ENCODE results near the gene NUP188.

The NUP188 gene

DNA sequence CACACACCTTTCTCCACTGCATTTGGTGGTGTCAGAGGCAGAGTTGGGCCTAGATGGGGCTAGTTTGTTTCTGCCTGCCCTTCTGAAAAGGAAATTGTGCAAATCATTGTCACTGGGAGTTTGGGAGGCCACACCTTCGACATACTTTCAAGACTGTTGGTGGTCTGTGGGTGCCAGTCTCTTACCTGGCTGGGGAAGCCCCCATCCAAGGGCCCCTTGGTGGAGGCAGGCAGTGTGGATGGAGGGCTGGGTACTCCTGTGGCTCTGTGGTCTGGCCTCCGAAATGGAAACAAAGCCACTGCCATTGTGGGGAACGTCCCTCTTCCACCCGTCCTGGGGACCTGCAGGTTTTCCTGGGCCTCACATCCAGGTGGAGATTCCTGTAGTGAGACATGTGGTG lies 37.6 kb upstream of the NUP188 start (continued):
- no peak for TF ChIP-seq ZNF830 (tag by site-specific recombination; IDR thresholded peaks at IDR 0.05; ENCODE audit: low read depth)
- no peak for TF ChIP-seq ZFP69B (tag by site-specific recombination; IDR thresholded peaks at IDR 0.05)
- no peak for TF ChIP-seq ZBTB7A (tag by site-specific recombination; IDR thresholded peaks at IDR 0.05; ENCODE audit: low read depth)
- no peak for TF ChIP-seq ZNF146 (tag by site-specific recombination; IDR thresholded peaks at IDR 0.05)

DNA sequence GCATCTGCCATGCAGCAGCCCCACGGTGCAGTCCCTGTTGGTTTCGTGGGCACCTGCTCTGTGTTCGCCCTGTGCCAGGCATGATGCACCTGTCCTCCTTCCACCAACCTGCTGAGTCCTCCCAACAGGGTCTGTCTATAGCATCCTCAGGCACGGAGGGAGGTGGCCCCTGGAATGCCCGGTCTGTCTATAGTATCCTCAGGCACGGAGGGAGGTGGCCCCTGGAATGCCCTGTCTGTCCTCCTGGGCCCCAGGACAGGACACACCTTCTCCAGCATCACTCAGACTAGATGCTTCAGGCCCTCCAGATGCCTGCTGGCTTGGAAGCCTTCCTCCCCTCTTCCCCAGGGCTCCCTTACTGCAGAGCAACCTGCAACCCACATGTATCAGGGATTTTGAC lies 36.6 kb upstream of the NUP188 start:
- Histone ChIP-seq H3K4me3 (ENCODE audit: low read depth, low read length) (no peak overlapping the region), H3K4me1 (ENCODE audit: control insufficient read depth, insufficient read depth, low read length) (no peaks in the 10 kb centered on the region), H3K9me3 (ENCODE audit: control insufficient read depth, insufficient read depth, low read depth, low read length) (no peaks in the 10 kb centered on the region), H3K36me3 (ENCODE audit: control insufficient read depth in 2 of 2, insufficient read depth in 1 of 2, low read length in 2 of 2) (peaks cover 0 to 58% of the 10 kb centered on the region in 2 experiments; a peak in 1 of 3 replicates), H3K27ac (ENCODE audit: extremely low read depth, low read depth, low read length) (no peak overlapping the region)
- TF ChIP-seq ZIC2 (tag by site-specific recombination; IDR thresholded peaks at IDR 0.05), result peak; percentile 25; the same call in 1 of the 2 replicates
- peak; percentile 86 for TF ChIP-seq ZNF341 (tag by site-specific recombination; IDR thresholded peaks at IDR 0.05; ENCODE audit: low read depth)
- no peak for TF ChIP-seq HOXD13 (CRISPR knock-in tag; IDR thresholded peaks at IDR 0.05; ENCODE audit: borderline replicate concordance)
- POLR2A ChIA-PET, result no interaction called here
- CTCF ChIA-PET, result no interaction called here

DNA sequence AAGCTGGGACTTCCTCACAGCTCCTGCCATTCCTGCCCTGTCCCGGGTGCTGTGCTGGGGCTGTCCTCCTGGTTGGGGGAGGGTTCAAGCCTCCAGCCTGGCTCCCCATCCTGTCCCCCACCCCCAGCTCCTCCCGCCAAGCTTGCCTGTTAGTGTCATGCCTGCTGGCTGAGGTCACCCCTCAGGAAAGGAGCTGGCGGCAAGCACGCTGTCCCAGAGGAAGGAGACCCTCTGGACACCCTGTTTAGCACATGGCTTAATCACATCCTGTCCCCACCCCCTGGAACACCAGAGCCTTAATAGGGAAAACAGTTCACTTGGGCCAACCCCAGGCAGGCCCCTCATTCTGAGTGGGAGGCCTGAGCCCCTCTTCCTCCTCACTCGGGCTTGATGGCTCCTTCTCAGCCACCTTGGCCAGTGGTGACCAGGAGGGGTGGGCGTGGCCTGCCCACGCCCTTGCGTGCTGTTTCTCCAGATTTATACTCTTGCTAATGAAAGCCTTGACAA lies 35.9 kb upstream of the NUP188 start:
- CTCF ChIA-PET, result no interaction called here
- Histone ChIP-seq H3K36me3 (ENCODE audit: control insufficient read depth in 2 of 2, insufficient read depth in 1 of 2, low read length in 2 of 2) (peaks cover 0 to 64% of the 10 kb centered on the region in 2 experiments; a peak in 1 of 3 replicates), H3K9me3 (ENCODE audit: control insufficient read depth, insufficient read depth, low read depth, low read length) (no peaks in the 10 kb centered on the region), H3K4me3 (ENCODE audit: low read depth, low read length) (no peak overlapping the region), H3K4me1 (ENCODE audit: control insufficient read depth, insufficient read depth, low read length) (no peaks in the 10 kb centered on the region), H3K27ac (ENCODE audit: extremely low read depth, low read depth, low read length) (no peak overlapping the region)
- POLR2A ChIA-PET, result no interaction called here
- TF ChIP-seq, protein P1, sequence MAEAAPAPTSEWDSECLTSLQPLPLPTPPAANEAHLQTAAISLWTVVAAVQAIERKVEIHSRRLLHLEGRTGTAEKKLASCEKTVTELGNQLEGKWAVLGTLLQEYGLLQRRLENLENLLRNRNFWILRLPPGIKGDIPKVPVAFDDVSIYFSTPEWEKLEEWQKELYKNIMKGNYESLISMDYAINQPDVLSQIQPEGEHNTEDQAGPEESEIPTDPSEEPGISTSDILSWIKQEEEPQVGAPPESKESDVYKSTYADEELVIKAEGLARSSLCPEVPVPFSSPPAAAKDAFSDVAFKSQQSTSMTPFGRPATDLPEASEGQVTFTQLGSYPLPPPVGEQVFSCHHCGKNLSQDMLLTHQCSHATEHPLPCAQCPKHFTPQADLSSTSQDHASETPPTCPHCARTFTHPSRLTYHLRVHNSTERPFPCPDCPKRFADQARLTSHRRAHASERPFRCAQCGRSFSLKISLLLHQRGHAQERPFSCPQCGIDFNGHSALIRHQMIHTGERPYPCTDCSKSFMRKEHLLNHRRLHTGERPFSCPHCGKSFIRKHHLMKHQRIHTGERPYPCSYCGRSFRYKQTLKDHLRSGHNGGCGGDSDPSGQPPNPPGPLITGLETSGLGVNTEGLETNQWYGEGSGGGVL (tag by site-specific recombination; IDR thresholded peaks at IDR 0.05), result peak; percentile 63
- TF ChIP-seq, protein P2, sequence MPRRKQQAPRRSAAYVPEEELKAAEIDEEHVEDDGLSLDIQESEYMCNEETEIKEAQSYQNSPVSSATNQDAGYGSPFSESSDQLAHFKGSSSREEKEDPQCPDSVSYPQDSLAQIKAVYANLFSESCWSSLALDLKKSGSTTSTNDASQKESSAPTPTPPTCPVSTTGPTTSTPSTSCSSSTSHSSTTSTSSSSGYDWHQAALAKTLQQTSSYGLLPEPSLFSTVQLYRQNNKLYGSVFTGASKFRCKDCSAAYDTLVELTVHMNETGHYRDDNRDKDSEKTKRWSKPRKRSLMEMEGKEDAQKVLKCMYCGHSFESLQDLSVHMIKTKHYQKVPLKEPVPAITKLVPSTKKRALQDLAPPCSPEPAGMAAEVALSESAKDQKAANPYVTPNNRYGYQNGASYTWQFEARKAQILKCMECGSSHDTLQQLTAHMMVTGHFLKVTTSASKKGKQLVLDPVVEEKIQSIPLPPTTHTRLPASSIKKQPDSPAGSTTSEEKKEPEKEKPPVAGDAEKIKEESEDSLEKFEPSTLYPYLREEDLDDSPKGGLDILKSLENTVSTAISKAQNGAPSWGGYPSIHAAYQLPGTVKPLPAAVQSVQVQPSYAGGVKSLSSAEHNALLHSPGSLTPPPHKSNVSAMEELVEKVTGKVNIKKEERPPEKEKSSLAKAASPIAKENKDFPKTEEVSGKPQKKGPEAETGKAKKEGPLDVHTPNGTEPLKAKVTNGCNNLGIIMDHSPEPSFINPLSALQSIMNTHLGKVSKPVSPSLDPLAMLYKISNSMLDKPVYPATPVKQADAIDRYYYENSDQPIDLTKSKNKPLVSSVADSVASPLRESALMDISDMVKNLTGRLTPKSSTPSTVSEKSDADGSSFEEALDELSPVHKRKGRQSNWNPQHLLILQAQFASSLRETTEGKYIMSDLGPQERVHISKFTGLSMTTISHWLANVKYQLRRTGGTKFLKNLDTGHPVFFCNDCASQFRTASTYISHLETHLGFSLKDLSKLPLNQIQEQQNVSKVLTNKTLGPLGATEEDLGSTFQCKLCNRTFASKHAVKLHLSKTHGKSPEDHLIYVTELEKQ (tag by site-specific recombination; IDR thresholded peaks at IDR 0.05; ENCODE audit: borderline replicate concordance), result no peak
- TF ChIP-seq ZNF16 (tag by site-specific recombination; IDR thresholded peaks at IDR 0.05; ENCODE audit: low read depth), result no peak
- no peak for TF ChIP-seq ZNF350 (tag by site-specific recombination; IDR thresholded peaks at IDR 0.05)
- TF ChIP-seq HOXC10 (CRISPR knock-in tag; IDR thresholded peaks at IDR 0.05), result no peak
- TF ChIP-seq, protein P3, sequence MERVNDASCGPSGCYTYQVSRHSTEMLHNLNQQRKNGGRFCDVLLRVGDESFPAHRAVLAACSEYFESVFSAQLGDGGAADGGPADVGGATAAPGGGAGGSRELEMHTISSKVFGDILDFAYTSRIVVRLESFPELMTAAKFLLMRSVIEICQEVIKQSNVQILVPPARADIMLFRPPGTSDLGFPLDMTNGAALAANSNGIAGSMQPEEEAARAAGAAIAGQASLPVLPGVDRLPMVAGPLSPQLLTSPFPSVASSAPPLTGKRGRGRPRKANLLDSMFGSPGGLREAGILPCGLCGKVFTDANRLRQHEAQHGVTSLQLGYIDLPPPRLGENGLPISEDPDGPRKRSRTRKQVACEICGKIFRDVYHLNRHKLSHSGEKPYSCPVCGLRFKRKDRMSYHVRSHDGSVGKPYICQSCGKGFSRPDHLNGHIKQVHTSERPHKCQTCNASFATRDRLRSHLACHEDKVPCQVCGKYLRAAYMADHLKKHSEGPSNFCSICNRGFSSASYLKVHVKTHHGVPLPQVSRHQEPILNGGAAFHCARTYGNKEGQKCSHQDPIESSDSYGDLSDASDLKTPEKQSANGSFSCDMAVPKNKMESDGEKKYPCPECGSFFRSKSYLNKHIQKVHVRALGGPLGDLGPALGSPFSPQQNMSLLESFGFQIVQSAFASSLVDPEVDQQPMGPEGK (tag by site-specific recombination; IDR thresholded peaks at IDR 0.05), result peak; percentile 44; the same call in 1 of the 2 replicates
- TF ChIP-seq ZNF48 (tag by site-specific recombination; IDR thresholded peaks at IDR 0.05), result no peak
- TF ChIP-seq, protein P4, sequence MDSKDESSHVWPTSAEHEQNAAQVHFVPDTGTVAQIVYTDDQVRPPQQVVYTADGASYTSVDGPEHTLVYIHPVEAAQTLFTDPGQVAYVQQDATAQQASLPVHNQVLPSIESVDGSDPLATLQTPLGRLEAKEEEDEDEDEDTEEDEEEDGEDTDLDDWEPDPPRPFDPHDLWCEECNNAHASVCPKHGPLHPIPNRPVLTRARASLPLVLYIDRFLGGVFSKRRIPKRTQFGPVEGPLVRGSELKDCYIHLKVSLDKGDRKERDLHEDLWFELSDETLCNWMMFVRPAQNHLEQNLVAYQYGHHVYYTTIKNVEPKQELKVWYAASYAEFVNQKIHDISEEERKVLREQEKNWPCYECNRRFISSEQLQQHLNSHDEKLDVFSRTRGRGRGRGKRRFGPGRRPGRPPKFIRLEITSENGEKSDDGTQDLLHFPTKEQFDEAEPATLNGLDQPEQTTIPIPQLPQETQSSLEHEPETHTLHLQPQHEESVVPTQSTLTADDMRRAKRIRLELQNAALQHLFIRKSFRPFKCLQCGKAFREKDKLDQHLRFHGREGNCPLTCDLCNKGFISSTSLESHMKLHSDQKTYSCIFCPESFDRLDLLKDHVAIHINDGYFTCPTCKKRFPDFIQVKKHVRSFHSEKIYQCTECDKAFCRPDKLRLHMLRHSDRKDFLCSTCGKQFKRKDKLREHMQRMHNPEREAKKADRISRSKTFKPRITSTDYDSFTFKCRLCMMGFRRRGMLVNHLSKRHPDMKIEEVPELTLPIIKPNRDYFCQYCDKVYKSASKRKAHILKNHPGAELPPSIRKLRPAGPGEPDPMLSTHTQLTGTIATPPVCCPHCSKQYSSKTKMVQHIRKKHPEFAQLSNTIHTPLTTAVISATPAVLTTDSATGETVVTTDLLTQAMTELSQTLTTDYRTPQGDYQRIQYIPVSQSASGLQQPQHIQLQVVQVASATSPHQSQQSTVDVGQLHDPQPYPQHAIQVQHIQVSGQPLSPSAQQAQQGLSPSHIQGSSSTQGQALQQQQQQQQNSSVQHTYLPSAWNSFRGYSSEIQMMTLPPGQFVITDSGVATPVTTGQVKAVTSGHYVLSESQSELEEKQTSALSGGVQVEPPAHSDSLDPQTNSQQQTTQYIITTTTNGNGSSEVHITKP (tag by site-specific recombination; IDR thresholded peaks at IDR 0.05), result peak; percentile 47; the same call in 1 of the 2 replicates
- TF ChIP-seq SP7 (tag by site-specific recombination; IDR thresholded peaks at IDR 0.05), result peak; percentile 72; the same call in 1 of the 2 replicates
- TF ChIP-seq ZNF416 (tag by site-specific recombination; IDR thresholded peaks at IDR 0.05), result no peak
- TF ChIP-seq ZNF221 (tag by site-specific recombination; IDR thresholded peaks at IDR 0.05; ENCODE audit: borderline replicate concordance), result no peak
- no peak for TF ChIP-seq ZNF146 (tag by site-specific recombination; IDR thresholded peaks at IDR 0.05)
- TF ChIP-seq ZNF433 (tag by site-specific recombination; IDR thresholded peaks at IDR 0.05; ENCODE audit: low read depth), result no peak
- TF ChIP-seq ZEB2 (tag by site-specific recombination; IDR thresholded peaks at IDR 0.05), result no peak
- TF ChIP-seq REPIN1 (tag by site-specific recombination; IDR thresholded peaks at IDR 0.05; ENCODE audit: low read depth), result no peak
- peak; percentile 42 for TF ChIP-seq SP2 (tag by site-specific recombination; IDR thresholded peaks at IDR 0.05)
- TF ChIP-seq GLIS2 (tag by site-specific recombination; IDR thresholded peaks at IDR 0.05), result peak; percentile 48

Measured in HEK293 (cell line).